Endothelial cell of umbilical vein (primary cell): ENCODE data around the gene ATAD1. TPM values are rescaled to one million over a fixed set of nuclear protein-coding genes. Genes with fewer than 3 reads are reported as not detected.
"Not testable (repeated sequence)": the region's sequence is repeated elsewhere in the genome, so short reads cannot be mapped to it uniquely, and the experiment has no call there.

Experiments used
- BruUV-seq: library from RNA; stranded (reverse); fragments of 400-500 nt; replicated peaks from 2 replicates; lab custom pipeline; 2021; lab: Mats Ljungman, UMichigan
- CTCF ChIA-PET: fragments of 300-600, 350-600 bp; sonication (Branson Sonifier 250); formaldehyde crosslinking; loops from one replicate; lab custom pipeline; 2021; ENCODE audit warnings: antibody characterized with exemption, inconsistent platforms; lab: Charles Lee
- POLR2A ChIA-PET: fragments of 300-600, 350-600 bp; sonication (Branson Sonifier 250); formaldehyde crosslinking; loops from one replicate; lab custom pipeline; 2021; ENCODE audit warnings: antibody characterized with exemption, inconsistent platforms; lab: Charles Lee
- DNase-seq: peaks from one replicate; pipeline ENCODE4 v3.0.0-alpha.2; 2011; ENCODE audit warnings: low read depth, low spot score
- FAIRE-seq: peaks from 2 replicates; lab custom pipeline; 2011; peaks lifted over from hg19 to GRCh38; lab: Jason Lieb, UNC
- H2AFZ ChIP-seq: 2 replicates; pipeline ENCODE4 v1.6.0; 2012; ENCODE audit warnings: low read depth, low read length, control low read depth, inconsistent platforms
- H3K27ac ChIP-seq: 2 replicates; pipeline ENCODE4 v1.5.1; 2011; ENCODE audit warnings: low read depth, mild to moderate bottlenecking, control low read depth, low read length, moderate library complexity; ENCODE audit not compliant: insufficient read depth
- H3K27me3 ChIP-seq, 2 experiments: 2 replicates each; pipeline versions ENCODE4 v1.6.0 to v1.6.1; 2011; ENCODE audit warnings: low read length in 2 of 2, mixed read lengths in 1 of 2; ENCODE audit not compliant: control insufficient read depth in 2 of 2, insufficient read depth in 2 of 2
- H3K36me3 ChIP-seq, 2 experiments: 2 replicates in 1 of 2; 3 replicates in 1 of 2; pipeline ENCODE4 v1.5.1; 2011; ENCODE audit warnings: low read length in 2 of 2, mild to moderate bottlenecking in 1 of 2, moderate library complexity in 1 of 2; ENCODE audit not compliant: control insufficient read depth in 2 of 2, insufficient read depth in 2 of 2; ENCODE audit errors: extremely low read depth in 1 of 2
- H3K4me1 ChIP-seq: 3 replicates; pipeline ENCODE4 v1.5.1; 2011; ENCODE audit warnings: mild to moderate bottlenecking, low read length; ENCODE audit not compliant: control insufficient read depth, insufficient read depth; ENCODE audit errors: extremely low read depth
- H3K4me2 ChIP-seq: 2 replicates; pipeline ENCODE4 v1.6.1; 2011; ENCODE audit warnings: low read length, control low read depth, mixed read lengths; ENCODE audit not compliant: insufficient read depth
- H3K4me3 ChIP-seq, 3 experiments: fragments of 200-600 bp in 1 of 3; sonication (generic), shearing (Covaris generic) in 1 of 3; replicated peaks in 1 of 3; 2 replicates each; pipeline ENCODE4 v1.5.1; 2011 to 2016; ENCODE audit warnings: control low read depth in 3 of 3, low read length in 3 of 3, mild to moderate bottlenecking in 2 of 3, inconsistent platforms in 1 of 3, low read depth in 1 of 3, moderate library complexity in 1 of 3; ENCODE audit not compliant: insufficient read depth in 1 of 3
- H3K79me2 ChIP-seq: 2 replicates; pipeline ENCODE4 v1.6.0; 2012; ENCODE audit warnings: low read length, inconsistent platforms; ENCODE audit not compliant: control insufficient read depth, insufficient read depth
- H3K9ac ChIP-seq: replicated peaks from 2 replicates; pipeline ENCODE3; 2011; ENCODE audit warnings: low read length, control low read depth; ENCODE audit not compliant: insufficient read depth; ENCODE audit errors: extremely low read depth
- H3K9me1 ChIP-seq: replicated peaks from 3 replicates; pipeline ENCODE4 v1.6.0; 2011; ENCODE audit warnings: mild to moderate bottlenecking, low read length; ENCODE audit not compliant: control insufficient read depth, insufficient read depth; ENCODE audit errors: extremely low read depth
- H3K9me3 ChIP-seq: replicated peaks from 2 replicates; pipeline ENCODE4 v1.5.1; 2012; ENCODE audit warnings: low read length, inconsistent platforms; ENCODE audit not compliant: control insufficient read depth, insufficient read depth
- H4K20me1 ChIP-seq: replicated peaks from 2 replicates; pipeline ENCODE3; 2011; ENCODE audit warnings: mild to moderate bottlenecking, low read length; ENCODE audit not compliant: control insufficient read depth, insufficient read depth; ENCODE audit errors: extremely low read depth
- JUN ChIP-seq: IDR thresholded peaks from 2 replicates; pipeline ENCODE4 v1.6.1; 2011; ENCODE audit warnings: borderline replicate concordance, low read depth; ENCODE audit not compliant: insufficient read length, insufficient read depth
- dilution Hi-C: fragments of 300-500 bp; cut with MboI; formaldehyde crosslinking; loops from one replicate; pipeline ENCODE4 v1.15.0; 2019; ENCODE audit warnings: low sequenced_read_pairs; ENCODE audit not compliant: extremely low pct_ligation_motif_present
- intact Hi-C: fragments of 100-400 bp; cut with micrococcal nuclease; formaldehyde crosslinking; loops from one replicate; pipeline ENCODE4 v1.10.0; 2022
- polyA plus RNA-seq, 4 experiments: library from polyadenylated mRNA; depleted of rRNA in 3 of 4; stranded (reverse) in 3 of 4; unstranded in 1 of 4; fragments of >200 nt; gene quantifications; 2 replicates each; pipeline versions ENCODE4 v1.2.1 to v1.2.3, GENCODE V29; 2011 to 2012; ENCODE audit warnings: missing spikeins in 1 of 4
- total RNA-seq: library from RNA; stranded (reverse); gene quantifications from 2 replicates; pipeline ENCODE4 v1.2.3, GENCODE V29; 2021
- TF ChIP-seq, protein P1 (sequence below), 2 donors: IDR thresholded peaks; 1 replicate in 1 of 2; 2 replicates in 1 of 2; pipeline ENCODE4 v1.5.1; 2011; ENCODE audit warnings: low read length in 2 of 2, mild to moderate bottlenecking in 2 of 2, moderate library complexity in 2 of 2, control low read depth in 1 of 2, inconsistent platforms in 1 of 2, low read depth in 1 of 2; ENCODE audit not compliant: insufficient read depth in 1 of 2; ENCODE audit errors: extremely low read depth in 1 of 2

Gene ATAD1
- total and polyA plus RNA-seq, 2 donors (not counting 3 experiments of a cell fraction or from before 2014, with no cell fraction given): 5.2 to 25.8 TPM

DNA sequence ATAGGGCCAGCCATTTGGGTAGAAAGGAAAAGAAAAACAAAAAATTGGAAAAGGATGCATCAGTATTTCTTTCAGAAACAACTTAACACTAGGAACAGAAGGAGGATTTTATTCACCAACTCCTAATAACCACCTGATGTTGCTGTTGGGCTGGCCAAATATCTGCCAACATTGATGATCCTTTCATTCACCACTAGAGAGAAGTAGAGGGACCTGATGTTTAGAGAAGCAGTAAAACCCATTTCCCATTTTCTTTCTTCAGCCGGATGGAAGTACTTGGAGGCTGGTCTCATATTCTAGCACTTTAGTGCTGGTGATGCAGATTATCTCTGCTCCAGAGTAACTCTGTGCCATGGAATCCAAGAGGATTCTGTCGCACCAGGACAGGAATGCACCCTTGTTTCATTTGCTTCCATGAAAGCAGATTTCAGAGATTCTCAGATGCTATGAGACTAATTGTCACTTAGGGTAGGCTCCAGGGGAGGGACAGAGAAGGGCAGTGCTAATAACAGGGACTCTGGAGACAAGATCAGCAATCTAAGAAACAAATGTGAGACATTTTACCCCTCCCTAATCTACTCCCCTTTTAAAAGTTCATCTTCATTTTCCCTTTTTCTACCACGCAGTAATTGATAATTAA lies 42.2 kb upstream of the ATAD1 start:
- Histone ChIP-seq H3K4me2 (no peak overlapping the region), H3K27ac (no peak overlapping the region)

DNA sequence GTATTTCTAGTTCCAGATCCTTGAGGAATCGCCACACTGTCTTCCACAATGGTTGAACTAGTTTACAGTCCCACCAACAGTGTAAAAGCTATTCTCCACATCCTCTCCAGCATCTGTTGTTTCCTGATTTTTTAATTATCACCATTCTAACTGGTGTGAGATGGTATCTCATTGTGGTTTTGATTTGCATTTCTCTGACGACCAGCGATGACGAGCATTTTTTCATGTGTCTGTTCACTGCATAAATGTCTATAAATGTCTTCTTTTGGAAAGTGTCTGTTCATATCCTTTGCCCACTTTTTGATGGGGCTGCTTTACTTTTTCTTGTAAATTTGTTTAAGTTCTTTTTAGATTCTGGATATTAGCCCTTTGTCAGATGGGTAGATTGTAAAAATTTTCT lies 37.6 kb upstream of the ATAD1 start:
- intact Hi-C loops, H3K4me3 ChIP-seq, H4K20me1 ChIP-seq, BruUV-seq, H3K9me3 ChIP-seq, CTCF ChIA-PET, H3K27me3 ChIP-seq, DNase-seq, H3K4me2 ChIP-seq, H3K4me1 ChIP-seq, H3K9ac ChIP-seq, H3K27ac ChIP-seq, H2AFZ ChIP-seq, POLR2A ChIA-PET, H3K9me1 ChIP-seq, H3K36me3 ChIP-seq, H3K79me2 ChIP-seq, FAIRE-seq: not testable (repeated sequence)
- dilution Hi-C loops: loop anchor here (25.0 kb wide), 1 partner anchor 707 kb away; no protein-coding TSS in a partner anchor

More for the DNA sequence above, 42.2 kb upstream of the ATAD1 start:
- POLR2A ChIA-PET: no interaction called here
- no TSS peak for BruUV-seq
- Histone ChIP-seq H3K4me1 (peaks cover 3% of the 10 kb centered on the region), H2AFZ (peak overlapping the region; percentile 9), H3K9ac (no peak overlapping the region), H3K36me3 (no peaks in the 10 kb centered on the region), H4K20me1 (peaks cover 3% of the 10 kb centered on the region), H3K9me3 (no peaks in the 10 kb centered on the region), H3K79me2 (peaks cover 13% of the 10 kb centered on the region), H3K27me3 (no peaks in the 10 kb centered on the region), H3K4me3 (no peak overlapping the region), H3K9me1 (no peaks in the 10 kb centered on the region)
- peak; percentile 82 for DNase-seq
- intact Hi-C loops (loop anchor here (1.0 to 10.0 kb wide), 4 partner anchors 202 to 529 kb away; no protein-coding TSS in a partner anchor), dilution Hi-C loops (loop anchor here (25.0 kb wide), 1 partner anchor 702 kb away; no protein-coding TSS in a partner anchor)
- CTCF ChIA-PET: interaction anchor here (0.8 to 10.2 kb wide), 8 partner anchors 42 to 833 kb away, joined by 3 to 178 read pairs (median 5); partner anchors contain the start of gene ATAD1
- FAIRE-seq: peak; percentile 35
- TF ChIP-seq, protein P1, sequence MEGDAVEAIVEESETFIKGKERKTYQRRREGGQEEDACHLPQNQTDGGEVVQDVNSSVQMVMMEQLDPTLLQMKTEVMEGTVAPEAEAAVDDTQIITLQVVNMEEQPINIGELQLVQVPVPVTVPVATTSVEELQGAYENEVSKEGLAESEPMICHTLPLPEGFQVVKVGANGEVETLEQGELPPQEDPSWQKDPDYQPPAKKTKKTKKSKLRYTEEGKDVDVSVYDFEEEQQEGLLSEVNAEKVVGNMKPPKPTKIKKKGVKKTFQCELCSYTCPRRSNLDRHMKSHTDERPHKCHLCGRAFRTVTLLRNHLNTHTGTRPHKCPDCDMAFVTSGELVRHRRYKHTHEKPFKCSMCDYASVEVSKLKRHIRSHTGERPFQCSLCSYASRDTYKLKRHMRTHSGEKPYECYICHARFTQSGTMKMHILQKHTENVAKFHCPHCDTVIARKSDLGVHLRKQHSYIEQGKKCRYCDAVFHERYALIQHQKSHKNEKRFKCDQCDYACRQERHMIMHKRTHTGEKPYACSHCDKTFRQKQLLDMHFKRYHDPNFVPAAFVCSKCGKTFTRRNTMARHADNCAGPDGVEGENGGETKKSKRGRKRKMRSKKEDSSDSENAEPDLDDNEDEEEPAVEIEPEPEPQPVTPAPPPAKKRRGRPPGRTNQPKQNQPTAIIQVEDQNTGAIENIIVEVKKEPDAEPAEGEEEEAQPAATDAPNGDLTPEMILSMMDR (IDR thresholded peaks at IDR 0.05; ENCODE audit: extremely low read depth in 1 of 2, insufficient read depth in 1 of 2, low read depth in 1 of 2, low read length in 2 of 2): peak; percentile 43
- no peak for TF ChIP-seq JUN

DNA sequence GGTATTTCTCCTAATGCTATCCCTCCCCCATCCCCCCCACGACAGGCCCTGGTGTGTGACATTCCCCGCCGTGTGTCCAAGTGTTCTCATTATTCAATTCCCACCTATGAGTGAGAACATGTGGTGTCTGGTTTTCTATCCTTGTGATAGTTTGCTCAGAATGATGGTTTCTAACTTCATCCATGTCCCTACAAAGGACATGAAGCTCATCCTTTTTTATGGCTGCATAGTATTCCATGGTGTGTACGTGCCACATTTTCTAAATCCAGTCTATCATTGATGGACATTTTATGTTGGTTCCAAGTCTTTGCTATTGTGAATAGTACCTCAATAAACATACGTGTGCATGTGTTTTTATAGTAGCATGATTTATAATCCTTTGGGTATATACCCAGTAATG lies 37.2 kb upstream of the ATAD1 start:
- CTCF ChIA-PET: not testable (repeated sequence)

More for the DNA sequence above, 37.2 kb upstream of the ATAD1 start:
- intact Hi-C loops, DNase-seq, H3K27ac ChIP-seq, H3K79me2 ChIP-seq, H2AFZ ChIP-seq, H3K4me2 ChIP-seq, POLR2A ChIA-PET, H3K36me3 ChIP-seq, BruUV-seq, H3K9me3 ChIP-seq, H3K4me1 ChIP-seq, H3K9me1 ChIP-seq, FAIRE-seq, H3K4me3 ChIP-seq, H3K27me3 ChIP-seq, H4K20me1 ChIP-seq, H3K9ac ChIP-seq: not testable (repeated sequence)
- dilution Hi-C loops: loop anchor here (25.0 kb wide), 1 partner anchor 707 kb away; no protein-coding TSS in a partner anchor
